Measurements from ENCODE around the gene FLNB. TPM values are rescaled to one million over a fixed set of nuclear protein-coding genes. Genes with fewer than 3 reads are reported as not detected.
A peak's percentile ranks its signal among the peaks of the same experiment; 100 is the strongest.

FLNB gene
- total RNA-seq, 1 experiment from 2014 or later, result 126 TPM

GRCh38 chr3:58074116-58074715 is 66.0 kb downstream of the FLNB start:
- DNase-seq (ENCODE audit: low read depth), result no peak

GRCh38 chr3:58074997-58075396 is 66.8 kb downstream of the FLNB start:
- no peak for DNase-seq (ENCODE audit: low read depth)

GRCh38 chr3:58077596-58078285 is 69.5 kb downstream of the FLNB start:
- DNase-seq (ENCODE audit: low read depth), result no peak

- DNase-seq (ENCODE audit: low read depth), result no peak
These were observed 70.4 kb downstream of the FLNB start for GRCh38 chr3:58078610-58079009.

GRCh38 chr3:58079773-58080172 is 71.6 kb downstream of the FLNB start:
- DNase-seq (ENCODE audit: low read depth), result no peak

GRCh38 chr3:58082047-58082446 is 73.8 kb downstream of the FLNB start:
- peak; percentile 89 for DNase-seq (ENCODE audit: low read depth)

- no peak for DNase-seq (ENCODE audit: low read depth)
These were observed 75.9 kb downstream of the FLNB start for GRCh38 chr3:58084166-58084565.

- no peak for DNase-seq (ENCODE audit: low read depth)
These were observed 76.7 kb downstream of the FLNB start for GRCh38 chr3:58084788-58085543.

- no peak for DNase-seq (ENCODE audit: low read depth)
These were observed 77.4 kb downstream of the FLNB start for GRCh38 chr3:58085616-58086015.

- DNase-seq (ENCODE audit: low read depth), result no peak
These were observed 80.3 kb downstream of the FLNB start for GRCh38 chr3:58088501-58088900.

- DNase-seq (ENCODE audit: low read depth), result no peak
These were observed 82.1 kb downstream of the FLNB start for GRCh38 chr3:58090351-58090750.

GRCh38 chr3:58092521-58092920 is 84.3 kb downstream of the FLNB start:
- no peak for DNase-seq (ENCODE audit: low read depth)

- peak; percentile 74 for DNase-seq (ENCODE audit: low read depth)
These were observed 85.5 kb downstream of the FLNB start for GRCh38 chr3:58093574-58094195.

- no peak for DNase-seq (ENCODE audit: low read depth)
These were observed 86.4 kb downstream of the FLNB start for GRCh38 chr3:58094657-58095056.

- DNase-seq (ENCODE audit: low read depth), result no peak
These were observed 87.4 kb downstream of the FLNB start for GRCh38 chr3:58095603-58096138.

GRCh38 chr3:58098531-58098930 is 90.3 kb downstream of the FLNB start:
- no peak for DNase-seq (ENCODE audit: low read depth)

- no peak for DNase-seq (ENCODE audit: low read depth)
These were observed 91.6 kb downstream of the FLNB start for GRCh38 chr3:58099865-58100264.

GRCh38 chr3:58101499-58102389 is 93.5 kb downstream of the FLNB start:
- no peak for DNase-seq (ENCODE audit: low read depth)

GRCh38 chr3:58102390-58102750 is 94.1 kb downstream of the FLNB start:
- no peak for DNase-seq (ENCODE audit: low read depth)

GRCh38 chr3:58102976-58103451 is 94.8 kb downstream of the FLNB start:
- DNase-seq (ENCODE audit: low read depth), result no peak

- no peak for DNase-seq (ENCODE audit: low read depth)
These were observed 95.9 kb downstream of the FLNB start for GRCh38 chr3:58104151-58104550.
